Measurements from ENCODE around the gene RNF130. TPM values are rescaled to one million over a fixed set of nuclear protein-coding genes. Genes with fewer than 3 reads are reported as not detected.

Gene RNF130
- total and polyA plus RNA-seq, 2 of the 13 experiments (the other 11 are each of a cell fraction or from before 2014, with no cell fraction given) = 28.2 to 28.3 TPM

- TF ChIP-seq ZNF275 (CRISPR knock-in tag; IDR thresholded peaks at IDR 0.05; ENCODE audit: borderline replicate concordance) (peak; percentile 96; the same call in 1 of the 2 replicates), USF2 (IDR thresholded peaks at IDR 0.05; ENCODE audit: low read depth, low read length) (no peak), USF2 (CRISPR knock-in tag; IDR thresholded peaks at IDR 0.05; ENCODE audit: borderline replicate concordance) (0 out of 2 replicates have a peak, but pooled peaks have one; percentile 34), ZBTB39 (CRISPR knock-in tag; IDR thresholded peaks at IDR 0.05) (0 out of 2 replicates have a peak, but pooled peaks have one; percentile 11), ZBED4 (CRISPR knock-in tag; IDR thresholded peaks at IDR 0.05; ENCODE audit: borderline replicate concordance) (no peak), BCL3 (CRISPR knock-in tag; IDR thresholded peaks at IDR 0.05) (no peak), ZNF350 (CRISPR knock-in tag; IDR thresholded peaks at IDR 0.05; ENCODE audit: borderline replicate concordance, low read depth) (no peak), ZSCAN5A (CRISPR knock-in tag; IDR thresholded peaks at IDR 0.05; ENCODE audit: borderline replicate concordance) (peak; percentile 98; the same call in 1 of the 2 replicates), MED13 (CRISPR knock-in tag; IDR thresholded peaks at IDR 0.05) (no peak), ZKSCAN1 (IDR thresholded peaks at IDR 0.05; ENCODE audit: low read length) (no peak), FOXP4 (CRISPR knock-in tag; IDR thresholded peaks at IDR 0.05) (no peak), ZNF780A (CRISPR knock-in tag; IDR thresholded peaks at IDR 0.05) (no peak), ATM (IDR thresholded peaks at IDR 0.05; ENCODE audit: borderline replicate concordance) (no peak), TOE1 (CRISPR knock-in tag; IDR thresholded peaks at IDR 0.05) (no peak)
These were observed 643 bp upstream of the RNF130 start (continued) for GRCh38 chr5:180072256-180072548.
